GM12892 (cell line): ENCODE measurements around the gene TAS2R13.

ENCODE experiments used
- POLR2A ChIP-seq: IDR thresholded peaks from 2 replicates; pipeline ENCODE4 v1.6.1; 2011; ENCODE audit warnings: low read depth, low read length, control low read depth
- TAF1 ChIP-seq: IDR thresholded peaks from 2 replicates; pipeline ENCODE4 v1.6.1; 2011; ENCODE audit warnings: low read depth, mild to moderate bottlenecking, control low read depth, low read length, borderline replicate concordance

DNA sequence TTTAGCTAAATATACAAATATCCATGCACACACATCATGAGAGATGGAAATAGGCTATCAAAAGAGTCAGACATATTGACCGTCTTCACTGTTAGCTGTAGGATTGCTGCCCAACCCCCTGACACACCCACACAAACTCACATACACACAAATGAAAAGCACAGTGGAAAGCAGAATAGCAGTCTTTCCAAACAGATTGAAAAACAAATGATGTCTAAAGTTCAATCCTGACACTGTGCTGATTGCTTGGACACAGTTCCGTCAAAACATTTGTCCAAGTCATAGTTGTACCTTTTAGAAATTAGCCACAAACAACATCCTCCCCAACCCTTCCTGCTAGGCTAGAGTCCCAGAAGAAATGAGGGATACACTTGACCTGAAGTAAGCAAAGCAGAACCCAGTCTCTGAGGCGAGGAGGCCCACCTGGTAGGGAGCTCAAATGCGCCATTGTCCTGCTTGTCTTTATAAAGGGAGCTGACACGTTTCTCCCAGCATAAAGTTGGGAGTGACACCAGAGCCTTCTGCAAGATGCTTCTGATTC lies 19.5 kb upstream of the TAS2R13 start, which contains the start of gene PRH2:
- no peak for TF ChIP-seq TAF1
- no peak for TF ChIP-seq POLR2A
